ENCODE measurements around the gene HMCN1.

HMCN1 gene

GRCh38 chr1:185850366-185850765 is 116.2 kb downstream of the HMCN1 start:
- Histone ChIP-seq H3K36me3 (no peaks in the 10 kb centered on the region), H3K4me3 (ENCODE audit: low read depth, low read length) (no peak overlapping the region), H3K9me3 (no peaks in the 10 kb centered on the region), H3K27me3 (no peaks in the 10 kb centered on the region; the same call in 1 of the 2 replicates), H3K4me1 (no peaks in the 10 kb centered on the region)
- no peak for TF ChIP-seq CTCF (IDR thresholded peaks at IDR 0.05; ENCODE audit: low read depth, low read length)
- no peak for DNase-seq

GRCh38 chr1:185853739-185854138 is 119.5 kb downstream of the HMCN1 start:
- Histone ChIP-seq H3K27me3 (no peaks in the 10 kb centered on the region; the same call in 1 of the 2 replicates), H3K4me3 (ENCODE audit: low read depth, low read length) (no peak overlapping the region), H3K9me3 (no peaks in the 10 kb centered on the region), H3K4me1 (no peaks in the 10 kb centered on the region), H3K36me3 (no peaks in the 10 kb centered on the region)
- DNase-seq, result no peak
- TF ChIP-seq CTCF (IDR thresholded peaks at IDR 0.05; ENCODE audit: low read depth, low read length), result no peak

DNA sequence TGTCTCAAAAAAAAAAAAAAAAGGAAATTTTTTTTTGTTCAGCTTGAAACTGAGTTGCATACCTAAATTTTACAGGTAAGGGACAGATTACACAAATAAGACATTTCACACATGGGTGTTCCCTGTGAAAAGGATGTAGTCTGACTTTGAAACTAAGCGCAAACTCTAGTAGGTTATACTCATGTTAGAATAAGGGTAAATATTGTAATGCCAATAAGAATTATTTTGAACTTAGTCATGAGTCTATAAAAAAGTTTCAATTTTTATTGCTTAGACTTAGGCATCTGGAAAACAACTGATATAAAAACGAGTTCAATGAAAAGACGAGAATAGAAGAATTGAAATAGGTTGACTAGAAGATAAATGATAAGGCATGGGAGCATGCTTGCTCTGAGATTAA is 122.3 kb downstream of the HMCN1 start:
- Histone ChIP-seq H3K36me3 (no peaks in the 10 kb centered on the region), H3K4me3 (ENCODE audit: low read depth, low read length) (no peak overlapping the region)

GRCh38 chr1:185857442-185857841 is 123.3 kb downstream of the HMCN1 start:
- TF ChIP-seq CTCF (IDR thresholded peaks at IDR 0.05; ENCODE audit: low read depth, low read length), result no peak
- Histone ChIP-seq H3K4me1 (no peaks in the 10 kb centered on the region), H3K36me3 (no peaks in the 10 kb centered on the region), H3K27me3 (no peaks in the 10 kb centered on the region; the same call in 1 of the 2 replicates), H3K9me3 (no peaks in the 10 kb centered on the region), H3K4me3 (ENCODE audit: low read depth, low read length) (no peak overlapping the region)
- no peak for DNase-seq

More for the DNA sequence above, 122.3 kb downstream of the HMCN1 start:
- Histone ChIP-seq H3K27me3 (no peaks in the 10 kb centered on the region; the same call in 1 of the 2 replicates), H3K9me3 (no peaks in the 10 kb centered on the region), H3K4me1 (no peaks in the 10 kb centered on the region)
- DNase-seq, result no peak
- no peak for TF ChIP-seq CTCF (IDR thresholded peaks at IDR 0.05; ENCODE audit: low read depth, low read length)

DNA sequence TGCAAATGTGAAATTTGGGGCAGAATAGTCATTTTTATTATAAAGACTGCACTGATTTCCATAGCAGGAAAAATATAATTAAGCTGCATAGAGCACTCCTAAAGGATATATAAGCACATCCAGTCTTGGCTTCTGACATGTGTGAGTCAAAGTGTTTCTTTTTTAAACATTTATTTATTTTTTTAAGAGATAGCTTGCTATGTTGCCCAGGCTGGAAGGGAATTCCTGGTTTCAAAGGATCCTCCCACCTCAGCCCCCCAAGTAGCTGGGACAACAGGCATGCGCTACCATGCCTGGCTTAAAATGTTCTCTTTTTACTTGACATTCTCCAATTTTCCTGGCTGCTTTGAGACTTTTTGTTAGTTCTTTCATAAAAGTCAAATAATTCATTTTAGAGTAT is 126.1 kb downstream of the HMCN1 start:
- Histone ChIP-seq H3K9me3 (no peaks in the 10 kb centered on the region), H3K27me3 (no peaks in the 10 kb centered on the region), H3K4me1 (no peaks in the 10 kb centered on the region), H3K36me3 (no peaks in the 10 kb centered on the region), H3K4me3 (ENCODE audit: low read depth, low read length) (no peak overlapping the region)
- no peak for TF ChIP-seq CTCF (IDR thresholded peaks at IDR 0.05; ENCODE audit: low read depth, low read length)
- DNase-seq, result no peak

DNA sequence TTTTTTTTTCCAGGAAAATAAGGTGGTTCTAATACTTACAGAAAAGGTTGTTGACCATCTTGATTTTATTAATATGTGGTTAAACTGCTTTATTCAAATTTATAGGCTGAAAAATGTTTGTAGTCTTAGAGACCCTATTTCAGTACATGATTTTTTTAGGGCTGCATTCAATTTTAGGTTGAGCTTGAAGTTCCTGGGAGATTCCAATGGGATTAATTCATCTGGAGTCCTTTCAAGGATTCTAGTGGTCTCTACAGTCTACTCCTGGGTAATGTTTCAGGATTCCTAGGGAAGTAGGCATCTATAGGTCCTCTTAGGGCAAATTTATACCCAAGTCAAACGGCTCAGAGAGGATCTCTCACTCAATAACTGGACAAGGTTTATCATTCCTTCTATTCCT is 126.7 kb downstream of the HMCN1 start:
- no peak for DNase-seq
- Histone ChIP-seq H3K4me3 (ENCODE audit: low read depth, low read length) (no peak overlapping the region), H3K4me1 (no peaks in the 10 kb centered on the region), H3K36me3 (no peaks in the 10 kb centered on the region), H3K9me3 (no peaks in the 10 kb centered on the region), H3K27me3 (no peaks in the 10 kb centered on the region)
- no peak for TF ChIP-seq CTCF (IDR thresholded peaks at IDR 0.05; ENCODE audit: low read depth, low read length)

Measured in BE2C (cell line).